Measurements from ENCODE around the gene CSPG4. TPM values are rescaled to one million over a fixed set of nuclear protein-coding genes. Genes with fewer than 3 reads are reported as not detected.
A peak's percentile ranks its signal among the peaks of the same experiment; 100 is the strongest.
"Not testable (repeated sequence)": the region's sequence is repeated elsewhere in the genome, so short reads cannot be mapped to it uniquely, and the experiment has no call there.

The CSPG4 gene
- total RNA-seq, 6 experiments from 2014 or later: 0.12 to 0.29 (median 0.20) TPM

- no peaks in the 10 kb centered on the region for H3K36me3 ChIP-seq
- DNase-seq (no peak), ATAC-seq (no peak)
- no peak overlapping the region for H3K27ac ChIP-seq
- H3K9me3 ChIP-seq: no peaks in the 10 kb centered on the region
- TF ChIP-seq POLR2A (IDR thresholded peaks at IDR 0.05) (no peak), CTCF (IDR thresholded peaks at IDR 0.05) (no peak)
- no peak overlapping the region for H3K4me3 ChIP-seq
- WGBS (ENCODE audit: insufficient coverage, low coverage, low lambda C conversion rate, missing lambda C conversion rate): 60% methylated on average over 1 of the region's 6 CpGs
- intact Hi-C loops (cut with DNase I): no loop called here
- no peaks in the 10 kb centered on the region for H3K27me3 ChIP-seq
- H3K4me1 ChIP-seq: no peaks in the 10 kb centered on the region
Measured at GRCh38 chr15:75695220-75695619, 17.4 kb downstream of the CSPG4 start.

DNA sequence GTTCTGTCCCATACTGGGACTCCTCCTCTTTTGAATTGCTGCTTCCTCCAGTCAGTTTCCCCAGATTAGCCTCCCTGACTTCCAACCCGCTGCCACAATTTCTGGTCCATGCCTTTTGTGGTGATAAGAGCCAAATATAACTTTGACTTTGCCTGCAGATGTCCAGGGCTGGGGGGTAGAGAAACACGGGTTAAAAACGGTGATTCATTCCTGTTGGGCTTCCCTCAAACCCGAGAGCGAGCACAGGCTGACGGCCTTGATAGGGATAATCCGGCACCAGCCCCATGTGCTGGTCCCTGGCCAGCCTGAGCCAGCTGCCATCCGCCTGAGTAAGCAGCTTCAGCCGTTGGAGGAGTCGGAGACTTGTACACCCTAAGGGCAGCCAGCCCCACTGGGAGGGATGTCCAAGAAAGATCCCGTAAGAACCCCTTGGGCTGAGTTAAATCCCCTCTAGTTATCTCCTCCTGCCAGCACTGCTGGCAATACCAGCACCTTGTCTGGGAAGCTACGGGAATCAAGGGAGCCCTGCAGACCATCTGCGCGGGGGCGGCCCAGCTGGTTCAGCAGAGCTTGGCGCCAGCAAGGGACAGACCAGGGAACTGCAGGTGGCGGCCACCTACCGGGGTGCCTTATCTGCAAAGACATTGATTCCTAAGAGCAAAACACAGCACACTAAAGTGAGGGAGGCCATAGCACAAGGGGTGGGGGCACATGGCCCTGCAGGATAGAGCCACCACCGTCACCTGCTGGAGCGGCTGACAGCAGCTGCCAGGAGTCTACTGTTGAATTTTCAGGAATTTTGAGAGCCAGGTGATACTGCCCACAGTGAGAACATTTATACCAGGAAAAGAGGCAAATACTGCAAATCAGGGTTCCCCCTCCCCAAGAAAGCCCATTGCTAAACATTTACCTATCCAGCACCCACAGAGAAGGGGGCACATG lies 18.1 kb downstream of the CSPG4 start:
- Histone ChIP-seq H3K9me3 (no peaks in the 10 kb centered on the region), H3K4me1 (no peaks in the 10 kb centered on the region), H3K27ac (no peak overlapping the region), H3K4me3 (no peak overlapping the region), H3K27me3 (no peaks in the 10 kb centered on the region), H3K36me3 (no peaks in the 10 kb centered on the region)
- DNase-seq: peak in 1 of 3 donors; percentile 44
- ATAC-seq: peak; percentile 12 to 57 (median 38)
- whole genome bisulfite sequencing (ENCODE audit: insufficient coverage, low coverage, low lambda C conversion rate, missing lambda C conversion rate): 57% methylated on average over 8 of the region's 20 CpGs
- intact Hi-C loops (cut with DNase I): no loop called here
- TF ChIP-seq POLR2A (IDR thresholded peaks at IDR 0.05): no peak
- peak in 1 of 4 donors; percentile 14 for TF ChIP-seq CTCF (IDR thresholded peaks at IDR 0.05)

DNA sequence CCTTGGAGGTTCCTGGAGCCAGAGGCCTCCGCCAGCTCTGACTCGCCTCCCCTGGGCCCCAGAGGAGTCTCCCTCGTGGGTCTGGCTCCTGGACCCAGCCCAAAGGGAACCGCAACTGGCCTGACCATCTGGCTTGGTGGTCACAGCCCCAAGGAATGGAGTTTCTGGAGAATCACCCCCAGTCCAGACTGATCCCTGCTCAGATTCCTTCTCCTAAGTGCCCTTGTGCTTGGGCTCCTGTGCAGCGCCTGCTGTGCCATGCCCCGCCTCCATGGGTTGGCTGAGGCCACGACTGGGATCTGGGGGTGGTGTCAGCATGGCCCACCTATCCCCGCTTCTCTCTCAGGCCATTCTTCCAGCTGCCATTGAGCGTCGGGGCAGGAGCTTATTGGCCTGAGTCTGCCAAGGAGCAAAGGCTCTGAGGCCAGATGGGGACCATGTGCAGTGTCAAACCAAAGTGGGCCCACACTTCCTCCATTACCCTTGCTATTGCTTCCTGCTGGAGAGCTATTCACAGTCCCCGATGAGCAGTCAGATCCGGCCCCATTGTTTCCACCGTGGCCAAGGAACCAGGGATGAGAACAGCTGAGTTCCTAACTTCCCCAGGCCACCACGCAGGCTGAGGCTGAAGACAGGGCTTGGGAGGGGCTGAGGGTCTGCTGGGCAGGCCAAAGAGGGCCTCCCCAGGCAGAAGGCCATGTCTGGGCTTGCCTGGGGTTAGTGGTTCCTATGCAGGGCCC lies 19.0 kb downstream of the CSPG4 start:
- ATAC-seq (no peak), DNase-seq (no peak)
- no peak overlapping the region for H3K4me3 ChIP-seq
- no peaks in the 10 kb centered on the region for H3K27me3 ChIP-seq
- H3K36me3 ChIP-seq: no peaks in the 10 kb centered on the region
- no peak for TF ChIP-seq CTCF (IDR thresholded peaks at IDR 0.05)
- TF ChIP-seq POLR2A (IDR thresholded peaks at IDR 0.05): no peak
- intact Hi-C loops (cut with DNase I): no loop called here
- H3K4me1 ChIP-seq: no peaks in the 10 kb centered on the region
- WGBS (ENCODE audit: insufficient coverage, low coverage, low lambda C conversion rate, missing lambda C conversion rate): 36% methylated on average over 5 of the region's 14 CpGs
- no peak overlapping the region for H3K27ac ChIP-seq
- no peaks in the 10 kb centered on the region for H3K9me3 ChIP-seq

DNA sequence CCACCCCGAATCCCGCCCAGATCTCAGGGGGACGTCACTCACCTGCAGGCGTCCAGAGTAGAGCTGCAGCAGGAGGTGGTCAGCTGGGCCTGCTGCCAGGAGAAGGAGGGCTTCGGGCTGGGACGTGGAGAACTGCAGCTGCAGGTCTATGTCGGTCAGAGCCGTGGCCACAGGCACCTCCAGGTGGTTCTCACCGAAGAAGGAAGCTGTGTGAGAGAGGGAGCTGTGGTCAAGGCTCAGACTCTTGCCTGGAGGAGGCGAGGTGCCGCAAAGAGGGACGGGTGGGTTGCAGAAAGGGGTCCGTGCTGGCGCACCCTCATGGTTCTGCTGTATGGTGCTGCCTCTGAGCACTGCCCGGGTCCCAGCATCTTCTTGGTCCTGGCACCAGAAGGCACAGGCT lies 19.6 kb downstream of the CSPG4 start:
- H3K4me3 ChIP-seq; DNase-seq; ATAC-seq; H3K27ac ChIP-seq; H3K4me1 ChIP-seq; H3K36me3 ChIP-seq; H3K27me3 ChIP-seq; H3K9me3 ChIP-seq; intact Hi-C loops (cut with DNase I): not testable (repeated sequence)
- WGBS (ENCODE audit: insufficient coverage, low coverage, low lambda C conversion rate, missing lambda C conversion rate): no CpG with 5 or more reads among the region's 15 CpGs

- H3K4me1 ChIP-seq; H3K27me3 ChIP-seq; H3K9me3 ChIP-seq; H3K4me3 ChIP-seq; H3K36me3 ChIP-seq; ATAC-seq; DNase-seq; H3K27ac ChIP-seq; intact Hi-C loops (cut with DNase I): not testable (repeated sequence)
- 33% methylated on average over 4 of the region's 4 CpGs for WGBS (ENCODE audit: insufficient coverage, low coverage, low lambda C conversion rate, missing lambda C conversion rate)
Measured at GRCh38 chr15:75692311-75692710, 20.3 kb downstream of the CSPG4 start.

GRCh38 chr15:75689429-75689828 lies 23.2 kb downstream of the CSPG4 start:
- H3K27me3 ChIP-seq, H3K9me3 ChIP-seq, ATAC-seq, H3K36me3 ChIP-seq, H3K4me1 ChIP-seq, H3K4me3 ChIP-seq, DNase-seq, H3K27ac ChIP-seq: not testable (repeated sequence)
- intact Hi-C loops (cut with DNase I): loop anchor here in 1 of 2 donors (10.0 kb wide), 1 partner anchor 55 kb away; no protein-coding TSS in a partner anchor
- WGBS (ENCODE audit: insufficient coverage, low coverage, low lambda C conversion rate, missing lambda C conversion rate): no CpG with 5 or more reads among the region's 20 CpGs

Data from right lobe of liver (tissue), 6 donors.